Prostate gland (tissue), 2 donors: Measurements from ENCODE around the gene UCP1.

Experiments
- POLR2A ChIP-seq: fragments of 450-650 bp; IDR thresholded peaks from one replicate; pipeline ENCODE4 v1.6.1; 2016; ENCODE audit warnings: antibody characterized with exemption, mild to moderate bottlenecking
- POLR2AphosphoS5 ChIP-seq: sonication (generic); formaldehyde crosslinking; IDR thresholded peaks from one replicate; pipeline ENCODE4 v1.6.1; 2017; ENCODE audit warnings: antibody characterized with exemption
- TF ChIP-seq, protein P1 (sequence below), 4 experiments: fragments of 200-600 bp in 2 of 4; fragments of 450-650 bp in 2 of 4; sonication (generic) in 2 of 4; IDR thresholded peaks; 1 replicate in 3 of 4; 2 replicates in 1 of 4; pipeline ENCODE4 v1.5.1; 2016 to 2019; ENCODE audit warnings: antibody characterized with exemption in 4 of 4, mild to moderate bottlenecking in 2 of 4, moderate library complexity in 2 of 4

DNA sequence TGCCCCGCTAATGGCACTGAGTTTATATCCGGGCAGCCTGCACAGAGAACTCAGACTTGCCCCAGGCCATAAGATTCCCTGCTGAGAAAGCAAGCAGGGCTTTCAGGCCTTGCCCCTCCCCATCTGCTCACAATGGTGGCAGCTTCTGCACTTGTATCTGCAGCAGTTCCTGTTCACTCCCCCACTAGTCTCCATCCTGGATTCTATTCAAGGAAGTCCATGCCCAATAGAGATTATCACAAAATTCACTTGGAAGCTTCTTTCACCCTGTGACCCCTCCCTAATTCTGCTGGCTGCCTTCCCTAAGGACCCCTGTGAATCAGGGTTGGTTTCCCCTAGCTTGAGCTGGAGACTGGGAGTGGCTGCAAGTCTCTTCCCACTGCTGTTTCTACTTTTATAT, 34.5 kb upstream of the UCP1 start:
- TF ChIP-seq POLR2A (no peak), POLR2AphosphoS5 (no peak)
- TF ChIP-seq, protein P1, sequence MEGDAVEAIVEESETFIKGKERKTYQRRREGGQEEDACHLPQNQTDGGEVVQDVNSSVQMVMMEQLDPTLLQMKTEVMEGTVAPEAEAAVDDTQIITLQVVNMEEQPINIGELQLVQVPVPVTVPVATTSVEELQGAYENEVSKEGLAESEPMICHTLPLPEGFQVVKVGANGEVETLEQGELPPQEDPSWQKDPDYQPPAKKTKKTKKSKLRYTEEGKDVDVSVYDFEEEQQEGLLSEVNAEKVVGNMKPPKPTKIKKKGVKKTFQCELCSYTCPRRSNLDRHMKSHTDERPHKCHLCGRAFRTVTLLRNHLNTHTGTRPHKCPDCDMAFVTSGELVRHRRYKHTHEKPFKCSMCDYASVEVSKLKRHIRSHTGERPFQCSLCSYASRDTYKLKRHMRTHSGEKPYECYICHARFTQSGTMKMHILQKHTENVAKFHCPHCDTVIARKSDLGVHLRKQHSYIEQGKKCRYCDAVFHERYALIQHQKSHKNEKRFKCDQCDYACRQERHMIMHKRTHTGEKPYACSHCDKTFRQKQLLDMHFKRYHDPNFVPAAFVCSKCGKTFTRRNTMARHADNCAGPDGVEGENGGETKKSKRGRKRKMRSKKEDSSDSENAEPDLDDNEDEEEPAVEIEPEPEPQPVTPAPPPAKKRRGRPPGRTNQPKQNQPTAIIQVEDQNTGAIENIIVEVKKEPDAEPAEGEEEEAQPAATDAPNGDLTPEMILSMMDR (IDR thresholded peaks at IDR 0.05) = no peak
